Mucosa of rectum (tissue), 2 donors: Measurements from ENCODE around the gene RHEX.
"Not testable (repeated sequence)": the region's sequence is repeated elsewhere in the genome, so short reads cannot be mapped to it uniquely, and the experiment has no call there.

Experiments used
- H3K27ac ChIP-seq, 2 donors: one replicate each; pipeline ENCODE4 v1.7.0; 2013; ENCODE audit warnings: inconsistent platforms in 2 of 2, low read depth in 2 of 2, low read length in 2 of 2
- H3K27me3 ChIP-seq, 2 donors: one replicate each; pipeline ENCODE4 v1.7.0; 2013; ENCODE audit warnings: low read length in 2 of 2; ENCODE audit not compliant: control insufficient read depth in 2 of 2, insufficient read depth in 2 of 2
- H3K36me3 ChIP-seq, 2 donors: one replicate each; pipeline ENCODE4 v1.7.0; 2013; ENCODE audit warnings: low read length in 2 of 2; ENCODE audit not compliant: control insufficient read depth in 2 of 2, insufficient read depth in 2 of 2
- H3K4me1 ChIP-seq, 2 donors: one replicate each; pipeline ENCODE4 v1.7.0; 2013; ENCODE audit warnings: low read length in 2 of 2, mild to moderate bottlenecking in 1 of 2; ENCODE audit not compliant: control insufficient read depth in 2 of 2, insufficient read depth in 2 of 2
- H3K4me3 ChIP-seq, 2 donors: one replicate each; pipeline ENCODE4 v1.7.0; 2013; ENCODE audit warnings: low read length in 2 of 2
- H3K9ac ChIP-seq, 2 donors: one replicate each; pipeline ENCODE4 v1.7.0; 2013; ENCODE audit warnings: low read length in 2 of 2, low read depth in 1 of 2, mild to moderate bottlenecking in 1 of 2
- H3K9me3 ChIP-seq, 2 donors: one replicate each; pipeline ENCODE4 v1.7.0; 2013; ENCODE audit warnings: low read length in 2 of 2; ENCODE audit not compliant: control insufficient read depth in 2 of 2
- donor health status: healthy.
- donor health status: Normal muscosa, but diverticular disease.

The RHEX gene, protein sequence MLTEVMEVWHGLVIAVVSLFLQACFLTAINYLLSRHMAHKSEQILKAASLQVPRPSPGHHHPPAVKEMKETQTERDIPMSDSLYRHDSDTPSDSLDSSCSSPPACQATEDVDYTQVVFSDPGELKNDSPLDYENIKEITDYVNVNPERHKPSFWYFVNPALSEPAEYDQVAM

GRCh38 chr1:206052919-206053610 lies at the start of gene RHEX:
Gene RHEX (plus strand): TSS chr1:206053173. CDS start chr1:206097829, 44,656 bp downstream.
- peak within 1 kb of the TSS in 1 of 2 donors; percentile 37 for H3K4me3 ChIP-seq
- H3K27ac ChIP-seq: peak within 1 kb of the TSS in 1 of 2 donors; percentile 67
- H3K9me3 ChIP-seq, H3K36me3 ChIP-seq, H3K27me3 ChIP-seq, H3K9ac ChIP-seq, H3K4me1 ChIP-seq: not testable (repeated sequence)

DNA sequence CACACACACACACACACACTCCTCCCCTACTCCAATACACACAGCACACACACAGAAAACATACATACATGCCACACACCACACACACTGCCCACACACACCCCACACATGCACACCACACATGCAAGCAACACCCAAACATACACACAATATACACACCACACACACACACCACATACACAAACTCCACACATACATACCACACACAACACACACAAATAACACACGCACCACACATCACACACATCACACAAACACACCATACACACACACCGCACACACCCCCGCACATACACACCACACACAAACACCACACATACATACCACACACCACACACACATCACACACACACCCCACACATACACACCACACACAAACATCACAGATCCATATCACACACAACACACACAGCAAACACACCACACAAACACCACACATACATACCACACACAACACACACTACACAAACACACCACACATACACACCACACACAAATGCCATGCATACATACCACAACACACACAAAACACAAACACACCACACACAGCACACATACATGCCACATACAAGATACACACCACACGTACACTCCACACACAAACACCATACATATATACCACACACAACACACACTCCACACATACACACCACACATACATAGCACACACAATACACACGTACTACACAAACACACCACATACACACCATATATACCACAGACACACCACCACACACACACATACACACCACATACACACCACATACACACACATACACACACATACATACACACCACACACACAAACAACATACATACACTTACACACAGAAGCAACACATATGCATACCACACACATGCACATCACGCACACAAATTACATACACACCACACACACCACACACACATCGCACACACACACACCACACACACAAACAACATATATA lies 48.8 kb upstream of the RHEX start:
- Histone ChIP-seq H3K9ac (no peak overlapping the region), H3K4me1 (peaks cover 0 to 4% of the 10 kb centered on the region in 2 donors), H3K27ac (peak overlapping the region; percentile 22 to 32), H3K27me3 (no peaks in the 10 kb centered on the region), H3K36me3 (no peaks in the 10 kb centered on the region), H3K9me3 (no peaks in the 10 kb centered on the region), H3K4me3 (no peak overlapping the region)

DNA sequence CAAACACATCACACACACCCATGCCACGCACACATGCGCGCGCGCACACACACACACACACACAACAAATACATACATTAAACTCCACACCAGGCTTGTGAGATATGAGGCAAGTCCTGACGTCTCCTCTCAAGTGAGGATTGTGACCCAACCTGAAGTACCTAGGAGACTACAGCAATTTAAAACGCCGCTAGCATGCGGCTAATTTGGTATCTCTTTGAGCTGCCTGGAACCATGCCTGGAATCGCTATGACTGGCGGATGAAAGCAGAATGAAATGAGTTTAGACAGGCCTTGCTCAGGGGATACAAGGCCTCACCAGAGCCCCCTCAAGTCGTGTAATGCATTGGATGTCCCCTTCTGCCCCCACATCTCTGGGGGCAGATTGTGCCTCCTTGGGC lies 48.1 kb upstream of the RHEX start:
- Histone ChIP-seq H3K4me3 (no peak overlapping the region), H3K36me3 (no peaks in the 10 kb centered on the region), H3K27me3 (no peaks in the 10 kb centered on the region), H3K4me1 (peaks cover 0 to 4% of the 10 kb centered on the region in 2 donors), H3K27ac (no peak overlapping the region), H3K9me3 (no peaks in the 10 kb centered on the region), H3K9ac (no peak overlapping the region)

- no peak overlapping the region for H3K27ac ChIP-seq
- H3K4me3 ChIP-seq: no peak overlapping the region
- no peaks in the 10 kb centered on the region for H3K27me3 ChIP-seq
- H3K9me3 ChIP-seq: no peaks in the 10 kb centered on the region
- H3K4me1 ChIP-seq: peaks cover 0 to 4% of the 10 kb centered on the region in 2 donors
- no peaks in the 10 kb centered on the region for H3K36me3 ChIP-seq
- no peak overlapping the region for H3K9ac ChIP-seq
Measured at GRCh38 chr1:206005234-206005633, 47.7 kb upstream of the RHEX start.

DNA sequence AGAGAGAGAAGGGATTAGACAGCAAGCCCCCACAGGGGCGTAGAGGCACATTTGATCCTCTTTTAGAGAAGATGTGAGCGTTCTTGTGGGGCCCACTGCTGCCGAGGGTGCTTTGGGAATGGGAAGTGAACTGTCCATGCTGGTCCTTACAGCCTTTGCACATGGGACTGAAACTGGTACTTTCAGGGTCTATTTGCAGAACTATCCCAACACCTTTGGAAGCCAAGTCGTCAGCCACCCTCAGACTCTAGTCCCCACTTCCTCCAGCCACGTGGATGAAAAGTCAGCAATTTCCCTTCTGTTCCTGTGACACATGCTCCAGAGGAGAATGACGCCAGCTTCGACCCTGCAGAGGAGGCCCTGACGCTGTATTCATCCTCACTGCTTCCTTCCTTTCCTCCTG lies 47.2 kb upstream of the RHEX start:
- H3K4me3 ChIP-seq: no peak overlapping the region
- no peak overlapping the region for H3K9ac ChIP-seq
- H3K27me3 ChIP-seq: no peaks in the 10 kb centered on the region
- no peaks in the 10 kb centered on the region for H3K9me3 ChIP-seq
- H3K4me1 ChIP-seq: peaks cover 0 to 4% of the 10 kb centered on the region in 2 donors
- H3K27ac ChIP-seq: no peak overlapping the region
- H3K36me3 ChIP-seq: no peaks in the 10 kb centered on the region

DNA sequence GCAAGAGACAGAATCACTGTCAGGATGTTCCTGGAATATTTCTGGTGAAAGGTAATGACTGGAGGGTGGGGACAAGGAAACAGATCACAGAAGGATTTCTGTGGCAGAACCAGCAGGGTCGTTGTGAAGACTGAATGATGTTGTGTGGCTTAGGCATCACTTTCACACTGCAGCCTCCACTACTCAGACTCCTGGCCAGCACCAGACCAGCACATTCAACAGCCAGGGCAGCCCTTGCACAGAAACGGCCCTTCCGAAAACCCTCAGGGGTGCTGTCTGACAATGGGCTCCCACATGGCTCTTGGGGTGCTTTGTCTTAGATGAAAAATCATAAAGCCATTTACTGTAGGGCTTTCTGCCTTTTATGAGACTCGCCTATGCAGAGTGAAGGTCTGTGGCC lies 46.0 kb upstream of the RHEX start:
- Histone ChIP-seq H3K9ac (no peak overlapping the region), H3K9me3 (no peaks in the 10 kb centered on the region), H3K27me3 (no peaks in the 10 kb centered on the region), H3K4me3 (no peak overlapping the region), H3K36me3 (no peaks in the 10 kb centered on the region), H3K27ac (no peak overlapping the region), H3K4me1 (peaks cover 3 to 5% of the 10 kb centered on the region in 2 donors)

GRCh38 chr1:206010060-206010459 lies 42.9 kb upstream of the RHEX start:
- Histone ChIP-seq H3K9me3 (no peaks in the 10 kb centered on the region), H3K36me3 (no peaks in the 10 kb centered on the region), H3K27ac (no peak overlapping the region), H3K27me3 (no peaks in the 10 kb centered on the region), H3K9ac (no peak overlapping the region), H3K4me3 (no peak overlapping the region), H3K4me1 (peaks cover 7 to 10% of the 10 kb centered on the region in 2 donors)

DNA sequence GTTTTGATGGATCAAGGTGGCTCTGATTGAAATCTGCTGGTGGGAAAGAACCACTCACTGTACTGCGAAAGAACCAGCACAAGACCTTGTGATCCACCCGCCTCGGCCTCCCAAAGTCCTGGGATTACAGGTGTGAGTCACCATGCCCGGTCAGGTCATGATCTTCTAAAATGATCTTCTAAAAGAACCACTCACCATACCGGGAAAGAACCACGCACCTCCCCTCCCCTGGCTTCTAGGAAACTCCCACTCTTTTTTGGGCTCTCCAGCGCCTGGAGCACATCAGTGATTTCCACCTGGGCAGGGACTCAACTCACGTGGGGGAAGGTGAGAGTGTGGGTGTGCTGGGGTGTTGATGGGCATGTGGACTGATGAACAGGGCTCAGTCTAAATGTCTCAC lies 41.9 kb upstream of the RHEX start:
- H3K9ac ChIP-seq: no peak overlapping the region
- no peak overlapping the region for H3K27ac ChIP-seq
- H3K4me3 ChIP-seq: no peak overlapping the region
- H3K9me3 ChIP-seq: no peaks in the 10 kb centered on the region
- H3K4me1 ChIP-seq: peaks cover 7 to 10% of the 10 kb centered on the region in 2 donors
- H3K36me3 ChIP-seq: no peaks in the 10 kb centered on the region
- no peaks in the 10 kb centered on the region for H3K27me3 ChIP-seq

GRCh38 chr1:206012086-206012859 lies 40.7 kb upstream of the RHEX start:
- no peaks in the 10 kb centered on the region for H3K9me3 ChIP-seq
- H3K9ac ChIP-seq: no peak overlapping the region
- no peaks in the 10 kb centered on the region for H3K27me3 ChIP-seq
- no peaks in the 10 kb centered on the region for H3K36me3 ChIP-seq
- peaks cover 7 to 10% of the 10 kb centered on the region in 2 donors for H3K4me1 ChIP-seq
- peak overlapping the region; percentile 53 to 69 for H3K27ac ChIP-seq
- H3K4me3 ChIP-seq: peak overlapping the region in 1 of 2 donors; percentile 55
